Measurements from ENCODE around the gene HJURP.

HJURP gene

DNA sequence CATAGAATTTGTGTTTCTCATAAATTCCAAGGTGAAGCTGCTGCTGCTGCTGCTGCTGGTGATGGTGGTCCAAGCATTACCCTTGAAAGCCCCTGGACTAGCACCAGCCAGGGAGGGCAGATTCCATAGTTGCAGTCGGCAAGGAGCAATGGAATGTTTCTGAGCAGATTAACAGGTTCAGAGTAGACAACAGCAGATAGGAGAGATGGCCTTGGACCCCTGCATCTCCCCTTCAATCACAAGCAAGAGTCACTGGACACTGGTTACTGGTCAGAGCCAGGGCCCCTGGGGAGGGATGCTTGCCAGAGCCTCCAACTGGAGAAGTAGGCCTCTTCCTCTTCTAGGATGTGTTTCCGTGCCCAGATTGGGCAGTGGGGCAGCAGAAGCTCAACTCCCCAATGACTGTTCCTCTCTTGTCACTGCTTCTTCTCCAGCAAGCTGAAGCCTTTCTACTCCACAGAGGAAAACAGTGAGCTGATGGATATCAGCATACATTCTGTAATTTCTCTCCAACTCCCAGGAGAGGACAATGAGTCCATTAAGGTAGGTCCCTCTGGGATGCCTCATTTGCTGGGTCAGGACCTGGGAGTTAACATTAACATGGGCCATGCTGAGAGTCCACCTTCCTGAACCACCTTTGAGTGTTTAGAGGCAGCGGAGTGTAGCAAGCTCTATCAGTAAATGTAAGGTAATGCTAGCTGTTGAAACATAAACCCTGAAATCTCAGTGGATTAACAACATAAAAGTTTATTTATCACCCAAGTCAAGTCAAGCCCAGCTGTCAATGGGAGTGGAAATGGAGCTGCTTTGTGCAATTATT lies 40.9 kb downstream of the HJURP start:
- no peak for DNase-seq

- DNase-seq: no peak
These were observed 42.6 kb downstream of the HJURP start for GRCh38 chr2:233811732-233812131.

DNA sequence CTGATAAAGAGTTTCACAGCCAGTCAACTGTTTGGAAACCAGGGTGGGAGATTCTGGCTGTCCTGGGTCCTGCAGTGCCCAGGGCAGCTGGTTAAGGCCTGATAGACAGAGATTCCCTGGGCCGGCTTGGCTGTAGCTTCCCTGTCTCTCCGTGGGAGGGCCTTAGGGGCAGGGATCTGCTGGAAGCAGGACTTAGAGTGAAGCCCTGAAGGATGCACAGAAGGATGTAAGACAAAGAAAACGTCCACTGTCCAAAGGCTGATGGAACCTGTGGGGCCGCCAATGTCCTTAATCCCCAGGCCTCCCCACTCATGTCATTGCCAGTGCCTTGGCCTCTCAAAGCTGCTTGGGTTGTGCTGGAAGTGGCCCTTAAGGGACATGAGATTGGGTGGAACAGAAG lies 43.2 kb downstream of the HJURP start:
- DNase-seq: no peak

DNA sequence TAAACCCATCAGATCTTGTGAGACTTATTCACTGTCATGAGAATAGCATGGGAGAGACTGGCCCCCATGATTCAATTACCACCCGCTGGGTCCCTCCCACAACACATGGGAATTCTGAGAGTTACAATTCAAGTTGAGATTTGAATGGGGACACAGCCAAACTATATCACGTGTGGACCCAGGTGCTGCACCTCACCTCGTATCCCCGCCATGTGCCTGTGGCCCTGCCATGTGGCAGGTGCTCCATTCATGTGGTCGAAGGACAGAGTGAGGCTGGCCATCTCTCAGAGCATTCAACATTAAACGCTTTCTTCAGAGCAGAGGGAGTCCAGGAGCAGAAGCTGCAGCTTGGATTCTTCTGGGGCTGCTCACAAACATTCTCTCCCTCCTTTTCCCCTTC lies 44.0 kb downstream of the HJURP start:
- DNase-seq: no peak

GRCh38 chr2:233807966-233808935 lies 46.1 kb downstream of the HJURP start:
- no peak for DNase-seq

- DNase-seq: no peak
These were observed 47.0 kb downstream of the HJURP start for GRCh38 chr2:233807215-233807865.

GRCh38 chr2:233803994-233804393 lies 50.3 kb downstream of the HJURP start:
- no peak for DNase-seq

GRCh38 chr2:233803292-233803911 lies 50.9 kb downstream of the HJURP start:
- DNase-seq: no peak

DNA sequence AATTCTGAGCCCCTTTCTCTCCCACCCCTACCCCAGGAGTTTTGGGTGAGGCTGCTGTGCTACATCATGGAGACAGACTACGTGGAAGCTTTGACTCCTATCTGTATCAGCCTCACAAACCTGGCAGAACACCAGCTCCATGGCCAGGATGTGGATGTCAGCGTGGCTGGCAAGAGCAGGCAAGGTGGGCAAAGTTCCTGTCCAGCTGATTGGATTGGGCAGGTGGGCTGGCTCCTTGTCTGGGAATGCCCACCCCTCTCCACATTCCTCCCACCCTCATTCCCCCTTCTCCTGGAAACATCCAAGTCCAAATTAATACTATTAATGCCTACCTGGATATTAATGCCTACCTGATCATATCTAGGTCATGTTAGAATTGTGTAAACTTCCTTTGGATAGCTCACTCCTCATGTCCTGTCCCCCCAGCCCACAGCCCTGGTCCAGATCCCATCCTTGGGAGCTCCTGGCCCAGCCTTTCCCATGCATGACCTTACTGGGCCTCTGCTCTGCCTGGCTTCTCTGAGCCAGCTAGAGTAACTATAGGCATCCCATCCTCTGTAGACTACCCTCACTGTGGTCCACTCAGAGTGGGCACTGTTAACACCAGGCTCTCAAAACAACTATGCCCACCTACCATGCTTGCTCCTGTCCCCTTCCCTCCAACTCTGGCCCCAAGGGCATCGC lies 52.1 kb downstream of the HJURP start:
- no peak for DNase-seq

DNA sequence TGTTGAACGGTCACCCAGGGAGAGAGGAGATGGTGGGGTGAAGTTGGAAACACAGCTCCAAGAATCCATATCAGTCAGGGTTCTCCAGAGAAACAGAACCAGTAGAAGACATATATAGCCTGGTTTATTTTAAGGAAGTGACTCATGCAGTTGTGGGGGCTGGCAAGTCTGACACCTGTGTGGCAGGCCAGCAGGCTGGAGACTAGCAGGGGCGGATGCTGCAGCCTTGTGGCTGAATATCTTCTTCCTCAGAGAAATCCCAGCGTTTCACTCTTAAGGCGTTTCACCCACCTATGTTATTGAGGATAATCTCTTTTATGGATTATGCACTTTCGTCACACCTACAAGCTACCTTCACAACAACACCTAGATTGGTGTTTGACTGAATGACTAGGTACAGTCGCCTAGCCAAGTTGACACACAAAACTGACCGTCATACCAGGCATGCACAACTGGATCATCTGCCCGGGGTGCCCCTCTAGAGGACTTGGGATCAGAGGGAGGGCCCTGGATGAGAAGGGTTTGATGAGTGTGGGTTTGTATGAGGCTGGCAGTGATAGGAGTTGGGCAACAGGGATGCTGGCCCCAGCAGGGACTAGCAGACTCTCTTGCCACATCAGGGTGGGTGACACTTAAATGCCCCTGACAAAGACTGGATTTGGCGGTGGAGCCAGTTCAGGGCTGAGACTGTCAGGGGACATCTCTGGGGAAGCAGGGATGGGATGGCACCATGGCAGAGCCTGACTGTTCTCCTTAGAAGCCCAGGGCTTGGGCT lies 52.8 kb downstream of the HJURP start:
- no peak for DNase-seq

DNA sequence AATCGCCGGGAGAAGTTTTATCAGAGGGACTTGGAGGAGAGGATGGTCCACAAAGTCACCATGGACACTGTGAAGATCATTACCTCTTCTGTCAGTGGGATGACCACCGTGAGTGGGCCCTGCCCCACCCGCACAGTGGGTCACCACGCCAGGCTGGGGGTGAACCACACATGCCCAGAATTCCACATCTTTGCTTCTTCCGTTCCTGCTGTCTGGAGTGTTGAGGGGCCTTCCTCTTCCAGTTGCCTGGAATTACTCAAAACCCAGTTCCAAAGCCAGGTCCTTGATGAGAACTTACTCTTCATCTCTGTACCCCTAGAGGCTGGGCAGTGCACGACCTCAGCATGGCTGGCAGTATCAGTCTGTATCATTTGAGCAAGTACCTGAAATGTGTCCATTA lies 54.1 kb downstream of the HJURP start:
- DNase-seq: no peak

DNA sequence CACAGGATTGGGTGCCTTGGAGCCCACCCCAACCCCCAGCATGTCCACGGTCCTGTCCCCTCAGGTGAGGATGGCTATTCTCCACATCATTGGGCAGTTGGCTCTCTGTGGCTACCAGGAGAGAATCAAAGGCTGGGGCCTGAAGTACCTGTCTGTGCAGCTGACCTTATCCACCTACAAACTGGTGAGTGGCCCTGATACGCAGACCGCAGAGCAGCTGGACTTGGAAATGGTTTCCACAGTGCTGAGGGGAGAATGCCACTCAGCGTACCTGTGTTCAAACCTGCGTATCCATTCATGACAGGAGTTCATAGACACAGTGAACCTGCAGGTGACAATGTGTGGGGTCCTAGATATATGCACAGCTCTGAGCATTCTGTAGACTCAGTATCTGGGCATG lies 54.6 kb downstream of the HJURP start:
- no peak for DNase-seq

- DNase-seq: no peak
These were observed 55.2 kb downstream of the HJURP start for GRCh38 chr2:233799087-233799665.

DNA sequence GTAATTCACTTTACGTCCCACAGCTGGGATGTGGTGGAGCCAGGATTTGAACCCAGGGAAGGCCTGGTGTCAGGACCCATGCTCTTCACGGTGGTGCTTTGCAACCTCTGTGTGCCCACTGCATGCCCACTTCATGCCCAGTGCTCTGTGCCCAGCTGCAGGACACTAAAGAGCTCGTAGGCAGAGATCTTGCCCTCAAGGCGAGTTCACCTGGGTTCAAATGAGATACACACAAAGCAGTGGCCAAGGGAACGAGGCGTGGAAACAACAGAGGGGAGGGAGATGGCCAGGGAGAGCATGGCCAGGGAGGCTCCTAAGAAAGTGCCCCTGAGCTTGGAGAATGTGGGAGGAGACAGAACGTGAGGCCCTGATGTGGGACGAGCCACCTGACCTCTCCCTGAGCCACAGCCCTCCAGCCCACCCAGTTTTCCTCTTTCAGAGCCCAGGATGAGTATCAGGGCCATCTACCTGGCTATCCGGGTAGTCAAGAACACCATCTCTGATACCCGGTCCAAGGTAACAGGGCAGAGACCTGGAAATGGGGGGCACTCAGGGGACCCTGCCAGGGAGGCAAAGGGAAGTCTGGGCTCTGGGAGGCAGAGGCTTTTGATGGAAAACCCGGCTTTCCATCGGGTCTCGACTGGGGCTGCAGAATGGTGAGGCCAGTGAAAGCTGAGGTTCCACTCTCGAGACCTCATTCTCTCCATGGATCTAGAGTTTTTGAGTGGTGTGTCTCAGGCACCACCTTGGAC lies 55.8 kb downstream of the HJURP start:
- DNase-seq: no peak

DNA sequence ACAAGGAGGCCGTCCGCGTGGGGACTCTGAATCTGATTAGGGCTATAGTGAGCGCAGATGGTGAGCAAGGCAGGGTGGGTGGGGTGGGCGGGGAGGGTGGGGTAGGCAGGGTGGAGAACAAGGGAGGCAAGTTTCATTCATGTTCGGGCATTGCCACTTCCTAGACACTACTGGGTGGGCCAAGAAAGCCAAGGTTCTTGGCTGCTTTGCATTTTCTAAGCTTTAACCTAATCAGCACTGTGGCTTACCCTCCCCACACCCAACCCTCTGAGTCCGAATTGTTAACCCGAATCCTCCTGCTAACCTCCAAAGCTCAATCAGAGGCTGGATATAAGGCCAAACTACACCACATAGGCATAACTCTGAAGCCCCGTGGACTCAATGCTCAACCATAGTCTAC lies 58.1 kb downstream of the HJURP start:
- no peak for DNase-seq

DNA sequence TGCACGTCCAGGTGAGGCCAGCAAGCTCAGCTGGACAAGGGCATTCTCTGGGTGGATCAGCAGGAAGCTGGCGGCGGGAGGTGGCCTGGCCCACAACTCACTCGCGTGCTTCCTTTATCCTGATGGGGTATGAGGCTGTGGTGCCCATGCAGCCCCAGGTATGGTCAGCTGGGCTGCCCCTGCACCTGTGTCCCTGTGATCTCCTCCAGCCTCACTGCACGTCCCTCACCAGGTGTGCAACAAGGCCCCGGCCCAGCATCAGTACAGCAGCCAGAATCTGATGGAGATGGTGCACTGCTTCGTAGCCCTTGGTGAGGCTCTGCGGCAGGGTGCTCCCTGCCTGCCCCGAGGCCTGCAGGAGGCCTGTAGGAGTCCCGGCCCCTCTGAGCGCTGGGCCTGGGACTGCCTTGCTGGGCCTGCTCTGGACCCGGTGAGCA lies 58.6 kb downstream of the HJURP start:
- DNase-seq: no peak

DNA sequence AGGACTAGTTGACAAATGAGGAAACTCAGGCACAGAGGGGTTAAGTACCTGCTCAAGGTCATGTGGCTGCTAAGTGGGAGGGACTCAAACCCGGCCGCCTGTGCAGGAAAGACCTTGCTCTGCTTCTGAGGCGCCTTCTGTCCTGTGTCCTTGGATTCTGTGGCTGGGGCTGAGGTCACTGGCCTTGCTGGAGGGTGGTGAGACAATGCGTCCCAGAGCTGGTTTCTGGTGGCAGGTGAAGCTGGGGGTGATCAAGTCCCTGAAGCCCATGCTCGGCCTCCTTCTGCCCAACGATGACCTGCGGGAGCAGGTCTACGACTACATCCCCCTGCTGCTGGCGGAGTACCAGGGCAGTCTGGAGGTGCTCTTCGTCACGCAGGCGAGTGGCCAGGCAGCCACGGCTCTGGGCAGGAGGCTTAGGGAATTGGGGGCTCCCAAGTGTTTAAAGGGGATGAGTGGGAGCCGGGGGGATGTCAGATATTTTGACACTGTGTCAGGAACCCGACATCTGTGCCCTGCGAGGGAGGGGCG lies 60.1 kb downstream of the HJURP start:
- no peak for DNase-seq

DNA sequence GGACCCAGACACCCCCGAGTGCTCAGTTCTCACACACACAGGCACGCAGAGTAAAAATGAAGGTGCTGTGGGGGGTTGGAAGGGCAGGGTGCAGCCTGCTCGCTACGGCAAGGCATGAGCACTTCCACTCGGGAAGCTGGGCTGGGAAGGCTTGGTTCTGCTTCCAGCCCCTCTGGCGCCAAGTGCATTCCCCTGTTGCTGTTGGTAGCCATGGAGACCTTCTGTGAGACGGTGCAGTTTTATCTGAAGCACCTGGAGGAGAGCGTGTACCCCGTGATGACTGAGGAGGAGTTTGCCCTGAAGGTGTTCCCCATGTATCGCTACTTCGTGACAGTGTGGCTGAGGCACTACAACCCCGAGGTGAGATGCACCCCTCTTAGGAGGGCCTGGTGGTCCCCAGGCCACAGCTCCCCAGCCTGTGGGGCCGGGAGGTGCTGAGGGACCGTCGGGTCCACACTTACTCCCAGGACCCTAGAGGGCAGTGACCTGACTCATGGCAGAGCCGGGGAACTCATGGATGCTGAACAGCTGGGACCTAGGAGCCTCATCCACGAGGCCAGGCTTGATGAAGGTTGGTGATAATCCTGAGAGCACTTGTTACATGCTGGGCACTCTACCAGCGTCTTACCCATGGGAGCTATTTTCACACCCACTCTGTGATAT lies 60.7 kb downstream of the HJURP start:
- no peak for DNase-seq

GRCh38 chr2:233792720-233793119 lies 61.6 kb downstream of the HJURP start:
- no peak for DNase-seq

Measured in stimulated activated CD4-positive, alpha-beta T cell treated with anti-CD3 and anti-CD28 coated beads, Interleukin-4, amount 100 ng/mL, for 4 hours (primary cell).